Fibroblast of lung (primary cell): ENCODE measurements around the gene ACTN1. TPM values are rescaled to one million over a fixed set of nuclear protein-coding genes. Genes with fewer than 3 reads are reported as not detected.
"Not testable (repeated sequence)": the region's sequence is repeated elsewhere in the genome, so short reads cannot be mapped to it uniquely, and the experiment has no call there.

ENCODE experiments used
- DNase-seq, 2 donors: peaks; one replicate each; pipeline versions ENCODE4 v3.0.0 to v3.0.0-alpha.2; 2010; ENCODE audit warnings: low read depth in 2 of 2
- H2AFZ ChIP-seq: 2 replicates; pipeline ENCODE4 v1.5.1; 2012; ENCODE audit warnings: low read length, control low read depth, inconsistent platforms
- H3K27ac ChIP-seq: 2 replicates; pipeline ENCODE4 v1.5.1; 2011; ENCODE audit warnings: low read length, control low read depth; ENCODE audit not compliant: insufficient read depth
- H3K27me3 ChIP-seq: 2 replicates; pipeline ENCODE4 v1.5.1; 2011; ENCODE audit warnings: mild to moderate bottlenecking, low read length; ENCODE audit not compliant: control insufficient read depth, insufficient read depth
- H3K36me3 ChIP-seq: 2 replicates; pipeline ENCODE4 v1.5.1; 2011; ENCODE audit warnings: low read length; ENCODE audit not compliant: control insufficient read depth, insufficient read depth
- H3K4me1 ChIP-seq: 2 replicates; pipeline ENCODE4 v1.5.1; 2011; ENCODE audit warnings: low read length; ENCODE audit not compliant: control insufficient read depth, insufficient read depth; ENCODE audit errors: extremely low read depth
- H3K4me2 ChIP-seq: 2 replicates; pipeline ENCODE4 v1.5.1; 2011; ENCODE audit warnings: low read length, control low read depth; ENCODE audit not compliant: insufficient read depth; ENCODE audit errors: extremely low read depth
- H3K4me3 ChIP-seq, 4 experiments: fragments of 200-600 bp in 1 of 4; sonication (generic) in 1 of 4; replicated peaks in 1 of 4; 2 replicates each; pipeline ENCODE4 v1.5.1; 2011 to 2016; ENCODE audit warnings: low read length in 4 of 4, low read depth in 3 of 4, mild to moderate bottlenecking in 3 of 4, control low read depth in 2 of 4, inconsistent platforms in 1 of 4, mixed read lengths in 1 of 4; ENCODE audit not compliant: insufficient read depth in 1 of 4; ENCODE audit errors: control extremely low read depth in 1 of 4
- H3K79me2 ChIP-seq: 2 replicates; pipeline ENCODE4 v1.5.1; 2012; ENCODE audit warnings: mild to moderate bottlenecking, low read length, inconsistent platforms; ENCODE audit not compliant: control insufficient read depth, insufficient read depth
- H3K9ac ChIP-seq: 2 replicates; pipeline ENCODE4 v1.5.1; 2011; ENCODE audit warnings: mild to moderate bottlenecking, low read length, control low read depth; ENCODE audit not compliant: insufficient read depth
- H3K9me3 ChIP-seq: 2 replicates; pipeline ENCODE4 v1.5.1; 2012; ENCODE audit warnings: low read depth, low read length; ENCODE audit not compliant: control insufficient read depth, insufficient read depth
- H4K20me1 ChIP-seq: 2 replicates; pipeline ENCODE4 v1.5.1; 2011; ENCODE audit warnings: low read length; ENCODE audit not compliant: control insufficient read depth, insufficient read depth; ENCODE audit errors: extremely low read depth
- CTCF ChIP-seq, 2 donors: IDR thresholded peaks in 1 of 2; conservative IDR thresholded peaks in 1 of 2; 1 replicate in 1 of 2; 2 replicates in 1 of 2; pipeline ENCODE4 v1.5.1; 2011 to 2012; ENCODE audit warnings: low read length in 2 of 2, control low read depth in 1 of 2, inconsistent platforms in 1 of 2, low read depth in 1 of 2, mild to moderate bottlenecking in 1 of 2
- EZH2 ChIP-seq: IDR thresholded peaks from 2 replicates; pipeline ENCODE4 v1.5.1; 2012; ENCODE audit warnings: low read length, control low read depth, mild to moderate bottlenecking; ENCODE audit errors: missing control alignments
- polyA plus RNA-seq, 2 donors: library from polyadenylated mRNA; depleted of rRNA in 1 of 2; stranded (reverse) in 1 of 2; unstranded in 1 of 2; fragments of >200 nt; gene quantifications; 2 replicates each; pipeline ENCODE4 v1.2.1, GENCODE V29; 2011 to 2012; ENCODE audit warnings: missing spikeins in 1 of 2
- total RNA-seq: library from RNA; depleted of rRNA; stranded (reverse); fragments of >200 nt; gene quantifications from 2 replicates; pipeline ENCODE4 v1.2.1, GENCODE V29; 2014

Gene ACTN1
- total and polyA plus RNA-seq, 2 donors (not counting 1 experiment from before 2014, with no cell fraction given): 254 to 729 TPM

GRCh38 chr14:68851078-68851477, 128.0 kb downstream of the ACTN1 start:
- H3K4me3 ChIP-seq: no peak overlapping the region
- no peak overlapping the region for H3K27ac ChIP-seq
- no peaks in the 10 kb centered on the region for H4K20me1 ChIP-seq
- H3K36me3 ChIP-seq: peaks cover 1% of the 10 kb centered on the region
- no peaks in the 10 kb centered on the region for H3K4me1 ChIP-seq
- TF ChIP-seq CTCF (conservative IDR thresholded peaks at IDR 0.05 in 1 of 2, IDR thresholded peaks at IDR 0.05 in 1 of 2; ENCODE audit: low read depth in 1 of 2, low read length in 2 of 2): no peak
- TF ChIP-seq EZH2: no peak
- no peaks in the 10 kb centered on the region for H3K79me2 ChIP-seq
- H3K27me3 ChIP-seq: no peaks in the 10 kb centered on the region
- no peak overlapping the region for H2AFZ ChIP-seq
- no peaks in the 10 kb centered on the region for H3K9me3 ChIP-seq
- no peak overlapping the region for H3K9ac ChIP-seq
- no peak overlapping the region for H3K4me2 ChIP-seq
- no peak for DNase-seq

- H3K36me3 ChIP-seq: no peaks in the 10 kb centered on the region
- no peaks in the 10 kb centered on the region for H4K20me1 ChIP-seq
- TF ChIP-seq EZH2 (no peak), CTCF (conservative IDR thresholded peaks at IDR 0.05 in 1 of 2, IDR thresholded peaks at IDR 0.05 in 1 of 2; ENCODE audit: low read depth in 1 of 2, low read length in 2 of 2) (no peak)
- H3K4me3 ChIP-seq: no peak overlapping the region
- no peaks in the 10 kb centered on the region for H3K4me1 ChIP-seq
- no peak overlapping the region for H3K9ac ChIP-seq
- no peaks in the 10 kb centered on the region for H3K9me3 ChIP-seq
- no peaks in the 10 kb centered on the region for H3K79me2 ChIP-seq
- DNase-seq: no peak
- H2AFZ ChIP-seq: no peak overlapping the region
- no peak overlapping the region for H3K27ac ChIP-seq
- H3K27me3 ChIP-seq: no peaks in the 10 kb centered on the region
- no peak overlapping the region for H3K4me2 ChIP-seq
These were observed 129.7 kb downstream of the ACTN1 start for GRCh38 chr14:68849416-68849815.

GRCh38 chr14:68848253-68848652, 130.8 kb downstream of the ACTN1 start:
- Histone ChIP-seq H3K4me2 (no peak overlapping the region), H3K9ac (no peak overlapping the region), H3K4me3 (no peak overlapping the region), H3K27ac (no peak overlapping the region), H3K36me3 (no peaks in the 10 kb centered on the region), H3K79me2 (no peaks in the 10 kb centered on the region), H3K27me3 (no peaks in the 10 kb centered on the region), H4K20me1 (no peaks in the 10 kb centered on the region), H3K9me3 (no peaks in the 10 kb centered on the region), H2AFZ (no peak overlapping the region), H3K4me1 (no peaks in the 10 kb centered on the region)
- DNase-seq: no peak
- no peak for TF ChIP-seq EZH2
- no peak for TF ChIP-seq CTCF (conservative IDR thresholded peaks at IDR 0.05 in 1 of 2, IDR thresholded peaks at IDR 0.05 in 1 of 2; ENCODE audit: low read depth in 1 of 2, low read length in 2 of 2)

- not testable (repeated sequence) for H3K9me3 ChIP-seq, H3K4me1 ChIP-seq, H3K27ac ChIP-seq, DNase-seq, H2AFZ ChIP-seq, H3K4me3 ChIP-seq, H3K4me2 ChIP-seq, H3K27me3 ChIP-seq, H4K20me1 ChIP-seq, H3K79me2 ChIP-seq, H3K36me3 ChIP-seq, H3K9ac ChIP-seq
These were observed 131.5 kb downstream of the ACTN1 start for GRCh38 chr14:68847640-68848039.
